ENCODE data around the gene PPP4R3C. TPM values are rescaled to one million over a fixed set of nuclear protein-coding genes. Genes with fewer than 3 reads are reported as not detected.
A peak's percentile ranks its signal among the peaks of the same experiment; 100 is the strongest.
"Not testable (repeated sequence)": the region's sequence is repeated elsewhere in the genome, so short reads cannot be mapped to it uniquely, and the experiment has no call there.

PPP4R3C gene
- total RNA-seq, 1 experiment from 2014 or later = 1.2 TPM

GRCh38 chrX:27446423-27446822, 16.7 kb downstream of the PPP4R3C start:
- no peaks in the 10 kb centered on the region for H3K9me3 ChIP-seq (ENCODE audit: insufficient read depth, low read depth)
- no peaks in the 10 kb centered on the region for H3K36me3 ChIP-seq (ENCODE audit: low read depth)
- H2AFZ ChIP-seq = no peak overlapping the region
- TF ChIP-seq CTCF (conservative IDR thresholded peaks at IDR 0.05) (no peak), EZH2 (IDR thresholded peaks at IDR 0.05; ENCODE audit: low read depth) (no peak)
- no peaks in the 10 kb centered on the region for H4K20me1 ChIP-seq (ENCODE audit: insufficient read depth)
- no peaks in the 10 kb centered on the region for H3F3A ChIP-seq (ENCODE audit: insufficient read depth, low read depth)
- DNase-seq = no peak
- ChIA-PET CTCF (no interaction called here), POLR2A (ENCODE audit: unreplicated experiment) (no interaction called here)
- H3K27ac ChIP-seq = no peak overlapping the region
- no peaks in the 10 kb centered on the region for H3K4me1 ChIP-seq (replicated peaks; ENCODE audit: insufficient read depth)
- H3K79me2 ChIP-seq (ENCODE audit: low read depth) = no peaks in the 10 kb centered on the region
- H3K4me2 ChIP-seq = no peak overlapping the region
- H3K4me3 ChIP-seq = no peak overlapping the region
- no TSS peak for BruUV-seq (replicated peaks)
- H3K9me2 ChIP-seq (ENCODE audit: insufficient read depth) = no peaks in the 10 kb centered on the region
- no peaks in the 10 kb centered on the region for H3K27me3 ChIP-seq (ENCODE audit: insufficient read depth, low read depth)
- intact Hi-C loops (cut with micrococcal nuclease; ENCODE audit: unreplicated experiment) = no loop called here

GRCh38 chrX:27445438-27445837, 17.7 kb downstream of the PPP4R3C start:
- H3K4me2 ChIP-seq = no peak overlapping the region
- no peak for TF ChIP-seq EZH2 (IDR thresholded peaks at IDR 0.05; ENCODE audit: low read depth)
- no peak for TF ChIP-seq CTCF (conservative IDR thresholded peaks at IDR 0.05)
- POLR2A ChIA-PET (ENCODE audit: unreplicated experiment) = no interaction called here
- H3K36me3 ChIP-seq (ENCODE audit: low read depth) = no peaks in the 10 kb centered on the region
- no peaks in the 10 kb centered on the region for H3F3A ChIP-seq (ENCODE audit: insufficient read depth, low read depth)
- H3K9me2 ChIP-seq (ENCODE audit: insufficient read depth) = no peaks in the 10 kb centered on the region
- no peaks in the 10 kb centered on the region for H3K27me3 ChIP-seq (ENCODE audit: insufficient read depth, low read depth)
- no peaks in the 10 kb centered on the region for H4K20me1 ChIP-seq (ENCODE audit: insufficient read depth)
- no peak overlapping the region for H2AFZ ChIP-seq
- H3K4me3 ChIP-seq = no peak overlapping the region
- no peaks in the 10 kb centered on the region for H3K4me1 ChIP-seq (replicated peaks; ENCODE audit: insufficient read depth)
- CTCF ChIA-PET = no interaction called here
- intact Hi-C loops (cut with micrococcal nuclease; ENCODE audit: unreplicated experiment) = no loop called here
- no peaks in the 10 kb centered on the region for H3K9me3 ChIP-seq (ENCODE audit: insufficient read depth, low read depth)
- H3K79me2 ChIP-seq (ENCODE audit: low read depth) = no peaks in the 10 kb centered on the region
- DNase-seq = no peak
- BruUV-seq (replicated peaks) = no TSS peak
- no peak overlapping the region for H3K27ac ChIP-seq

GRCh38 chrX:27444093-27444908, 18.8 kb downstream of the PPP4R3C start:
- POLR2A ChIA-PET (ENCODE audit: unreplicated experiment) = no interaction called here

GRCh38 chrX:27442392-27442791, 20.7 kb downstream of the PPP4R3C start:
- H3K4me1 ChIP-seq (replicated peaks; ENCODE audit: insufficient read depth); H3K36me3 ChIP-seq (ENCODE audit: low read depth); intact Hi-C loops (cut with micrococcal nuclease; ENCODE audit: unreplicated experiment); CTCF ChIA-PET; BruUV-seq (replicated peaks); H3K4me3 ChIP-seq; H3F3A ChIP-seq (ENCODE audit: insufficient read depth, low read depth); H2AFZ ChIP-seq; H3K79me2 ChIP-seq (ENCODE audit: low read depth); H3K27me3 ChIP-seq (ENCODE audit: insufficient read depth, low read depth); H3K27ac ChIP-seq; H3K4me2 ChIP-seq; POLR2A ChIA-PET (ENCODE audit: unreplicated experiment); H4K20me1 ChIP-seq (ENCODE audit: insufficient read depth); H3K9me2 ChIP-seq (ENCODE audit: insufficient read depth); H3K9me3 ChIP-seq (ENCODE audit: insufficient read depth, low read depth): not testable (repeated sequence)
- DNase-seq = peak in 1 of 2 experiments; percentile 2

More at GRCh38 chrX:27444093-27444908, 18.8 kb downstream of the PPP4R3C start:
- intact Hi-C loops (cut with micrococcal nuclease; ENCODE audit: unreplicated experiment) = no loop called here
- CTCF ChIA-PET = no interaction called here
- Histone ChIP-seq H3F3A (ENCODE audit: insufficient read depth, low read depth) (no peaks in the 10 kb centered on the region), H3K4me3 (no peak overlapping the region), H3K9me3 (ENCODE audit: insufficient read depth, low read depth) (no peaks in the 10 kb centered on the region), H3K4me2 (no peak overlapping the region), H2AFZ (no peak overlapping the region), H3K4me1 (replicated peaks; ENCODE audit: insufficient read depth) (no peaks in the 10 kb centered on the region), H3K27ac (no peak overlapping the region), H4K20me1 (ENCODE audit: insufficient read depth) (no peaks in the 10 kb centered on the region), H3K27me3 (ENCODE audit: insufficient read depth, low read depth) (no peaks in the 10 kb centered on the region), H3K79me2 (ENCODE audit: low read depth) (no peaks in the 10 kb centered on the region), H3K9me2 (ENCODE audit: insufficient read depth) (no peaks in the 10 kb centered on the region), H3K36me3 (ENCODE audit: low read depth) (no peaks in the 10 kb centered on the region)
- TF ChIP-seq CTCF (conservative IDR thresholded peaks at IDR 0.05) = no peak
- TF ChIP-seq EZH2 (IDR thresholded peaks at IDR 0.05; ENCODE audit: low read depth) = no peak
- no peak for DNase-seq
- BruUV-seq (replicated peaks) = no TSS peak
